HCT116 (cell line): ENCODE results near the gene ADCK1.

ENCODE experiments used
- CBX3 ChIP-seq: IDR thresholded peaks from 2 replicates; pipeline ENCODE4 v1.6.1; 2012; ENCODE audit warnings: low read depth
- CTCF ChIP-seq, 3 experiments: fragments of 200-600 bp in 1 of 3; sonication (generic) in 1 of 3; IDR thresholded peaks in 2 of 3; conservative IDR thresholded peaks in 1 of 3; 2 replicates each; pipeline ENCODE4 v1.5.1; 2012 to 2017; ENCODE audit warnings: low read depth in 2 of 3, low read length in 2 of 3, antibody characterized with exemption in 1 of 3, borderline replicate concordance in 1 of 3, control low read depth in 1 of 3, mild to moderate bottlenecking in 1 of 3, mixed read lengths in 1 of 3, mixed run types in 1 of 3, moderate library complexity in 1 of 3; ENCODE audit not compliant: insufficient read depth in 1 of 3
- EZH2 ChIP-seq: fragments of 200-600 bp; sonication (generic); IDR thresholded peaks from 2 replicates; pipeline ENCODE4 v1.6.1; 2017; ENCODE audit warnings: antibody characterized with exemption, mixed run types
- EZH2phosphoT487 ChIP-seq: fragments of 200-600 bp; IDR thresholded peaks from 2 replicates; pipeline ENCODE4 v1.6.1; 2018; ENCODE audit warnings: antibody characterized with exemption, borderline replicate concordance
- JUND ChIP-seq: IDR thresholded peaks from 2 replicates; pipeline ENCODE4 v1.6.1; 2012
- POLR2AphosphoS5 ChIP-seq: IDR thresholded peaks from 2 replicates; pipeline ENCODE4 v1.6.1; 2011; ENCODE audit warnings: mild to moderate bottlenecking, low read depth, low read length, moderate library complexity
- RAD21 ChIP-seq: IDR thresholded peaks from 2 replicates; pipeline ENCODE4 v1.6.1; 2012; ENCODE audit warnings: low read depth, mild to moderate bottlenecking
- REST ChIP-seq: IDR thresholded peaks from 2 replicates; pipeline ENCODE4 v1.6.1; 2012; ENCODE audit warnings: low read depth
- ZBTB33 ChIP-seq: IDR thresholded peaks from 2 replicates; pipeline ENCODE4 v1.6.1; 2011; ENCODE audit warnings: mild to moderate bottlenecking, low read length, moderate library complexity; ENCODE audit not compliant: insufficient replicate concordance; ENCODE audit errors: extremely low read depth

- TF ChIP-seq CTCF (IDR thresholded peaks at IDR 0.05 in 2 of 3, conservative IDR thresholded peaks at IDR 0.05 in 1 of 3; ENCODE audit: borderline replicate concordance in 1 of 3, insufficient read depth in 1 of 3, low read depth in 2 of 3, low read length in 2 of 3) (no peak), RAD21 (no peak), POLR2AphosphoS5 (no peak), ZBTB33 (no peak), CBX3 (no peak), EZH2 (no peak), EZH2phosphoT487 (no peak), JUND (no peak), REST (no peak)
Measured at GRCh38 chr14:77812028-77812427, 12.1 kb downstream of the ADCK1 start.
